ENCODE results near the gene KIAA1549. TPM values are rescaled to one million over a fixed set of nuclear protein-coding genes. Genes with fewer than 3 reads are reported as not detected.

The KIAA1549 gene
- total RNA-seq, 2 experiments from 2014 or later = not detected

DNA sequence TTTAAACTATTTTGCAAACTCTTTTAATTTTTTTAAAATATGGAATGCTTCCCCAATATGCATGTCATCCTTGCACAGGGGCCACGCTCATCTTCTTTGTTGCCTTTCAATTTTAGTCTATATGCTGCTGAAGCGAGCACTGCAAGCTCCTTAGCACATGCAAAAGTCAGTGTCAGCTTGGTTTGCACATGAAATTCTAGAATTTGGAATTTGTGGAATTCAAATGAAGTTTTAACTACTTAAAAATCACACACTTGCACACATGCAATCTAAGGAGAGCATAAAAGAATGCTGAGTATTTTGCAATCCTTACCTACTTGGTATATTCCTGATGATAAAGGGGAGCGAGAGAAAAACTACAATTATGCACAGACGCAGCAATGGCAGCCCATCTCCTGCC lies 104.9 kb downstream of the KIAA1549 start:
- H3K9me3 Mint-ChIP-seq = no peaks in the 10 kb centered on the region
- DNase-seq (no peak), ATAC-seq (ENCODE audit: poor library complexity) (no peak)
- CTCF ChIA-PET = interaction anchor here (4.8 kb wide), 1 partner anchor 10 kb away, joined by 22 read pairs; no protein-coding TSS in a partner anchor
- intact Hi-C loops (cut with DNase I, micrococcal nuclease) = no loop called here
- no peak for TF ChIP-seq CTCF (IDR thresholded peaks at IDR 0.05)
- H3K27me3 ChIP-seq (ENCODE audit: control insufficient read depth in 1 of 2, insufficient read depth in 2 of 2, low read length in 2 of 2) = no peaks in the 10 kb centered on the region
- no peak overlapping the region for H3K4me3 ChIP-seq (ENCODE audit: low read length)
- H3K27ac ChIP-seq (ENCODE audit: low read depth in 1 of 2, low read length in 2 of 2) = no peak overlapping the region
- H3K36me3 Mint-ChIP-seq (ENCODE audit: low read depth) = no peaks in the 10 kb centered on the region
- no peak overlapping the region for H3K27ac Mint-ChIP-seq
- H3K27me3 Mint-ChIP-seq = no peaks in the 10 kb centered on the region
- H3K4me1 Mint-ChIP-seq (ENCODE audit: low read depth) = peaks cover 15% of the 10 kb centered on the region
- no peaks in the 10 kb centered on the region for H3K9me3 ChIP-seq (ENCODE audit: control insufficient read depth in 1 of 2, insufficient read depth in 1 of 2, low read length in 2 of 2)
- no peak overlapping the region for H3K4me3 Mint-ChIP-seq
- no peaks in the 10 kb centered on the region for H3K36me3 ChIP-seq (ENCODE audit: insufficient read depth, low read length)
- peaks cover 6% of the 10 kb centered on the region for H3K4me1 ChIP-seq (ENCODE audit: insufficient read depth, low read length)
- POLR2A ChIA-PET = no interaction called here

- no peak overlapping the region for H3K4me3 Mint-ChIP-seq
These were observed 105.4 kb downstream of the KIAA1549 start for GRCh38 chr7:138875794-138876193.

DNA sequence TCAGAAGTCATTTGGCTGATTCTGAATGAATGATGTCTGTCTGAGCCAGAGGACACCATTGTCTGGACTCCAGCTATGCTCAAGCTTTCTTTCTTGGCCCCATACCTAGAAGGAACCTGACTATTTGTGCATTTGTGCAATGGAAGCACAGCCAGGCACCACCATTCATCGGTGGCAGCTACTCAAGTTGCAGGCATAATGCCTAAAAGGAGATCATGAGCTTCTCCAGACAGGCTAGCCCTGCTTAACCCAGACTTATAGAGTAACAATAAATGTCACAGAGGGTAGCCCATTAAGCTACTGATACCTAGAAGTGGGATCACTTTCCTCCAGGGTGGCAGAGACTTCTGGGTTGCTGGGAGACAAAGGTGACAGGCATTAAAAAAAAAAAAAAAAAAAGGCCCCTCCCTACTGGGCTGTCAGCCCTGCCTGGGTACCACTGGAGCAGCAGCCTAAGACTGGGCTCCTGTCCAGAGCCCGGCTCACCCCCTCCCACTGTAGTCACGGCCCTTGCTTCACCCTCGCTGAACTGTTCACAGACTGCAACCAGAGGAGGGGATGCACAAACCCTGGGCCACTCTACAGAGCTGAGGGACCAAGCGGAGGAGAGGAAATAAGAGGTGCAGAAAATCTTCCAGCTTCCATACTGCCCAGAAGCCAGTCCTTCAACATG lies 107.8 kb downstream of the KIAA1549 start:
- Mint-ChIP-seq H3K4me1 (ENCODE audit: low read depth) (peaks cover 15% of the 10 kb centered on the region), H3K27ac (no peak overlapping the region), H3K36me3 (ENCODE audit: low read depth) (no peaks in the 10 kb centered on the region), H3K4me3 (no peak overlapping the region), H3K27me3 (peaks cover 4% of the 10 kb centered on the region), H3K9me3 (no peaks in the 10 kb centered on the region)
- Histone ChIP-seq H3K4me1 (ENCODE audit: insufficient read depth, low read length) (peaks cover 6% of the 10 kb centered on the region), H3K36me3 (ENCODE audit: insufficient read depth, low read length) (no peaks in the 10 kb centered on the region), H3K27me3 (ENCODE audit: control insufficient read depth in 1 of 2, insufficient read depth in 2 of 2, low read length in 2 of 2) (no peaks in the 10 kb centered on the region), H3K27ac (ENCODE audit: low read depth in 1 of 2, low read length in 2 of 2) (no peak overlapping the region), H3K4me3 (ENCODE audit: low read length) (no peak overlapping the region), H3K9me3 (ENCODE audit: control insufficient read depth in 1 of 2, insufficient read depth in 1 of 2, low read length in 2 of 2) (no peaks in the 10 kb centered on the region)
- no peak for DNase-seq
- POLR2A ChIA-PET = interaction anchor here (1.3 to 1.5 kb wide), 2 partner anchors 30 to 121 kb away, joined by 3 to 4 read pairs; no protein-coding TSS in a partner anchor
- CTCF ChIA-PET = interaction anchor here (4.8 kb wide), 1 partner anchor 13 kb away, joined by 22 read pairs; no protein-coding TSS in a partner anchor
- intact Hi-C loops (cut with DNase I, micrococcal nuclease) = no loop called here
- ATAC-seq (ENCODE audit: poor library complexity) = no peak
- TF ChIP-seq CTCF (IDR thresholded peaks at IDR 0.05) = no peak

More at GRCh38 chr7:138875794-138876193, 105.4 kb downstream of the KIAA1549 start:
- Histone ChIP-seq H3K4me1 (ENCODE audit: insufficient read depth, low read length) (peaks cover 6% of the 10 kb centered on the region), H3K4me3 (ENCODE audit: low read length) (no peak overlapping the region), H3K27me3 (ENCODE audit: control insufficient read depth in 1 of 2, insufficient read depth in 2 of 2, low read length in 2 of 2) (no peaks in the 10 kb centered on the region), H3K36me3 (ENCODE audit: insufficient read depth, low read length) (no peaks in the 10 kb centered on the region), H3K9me3 (ENCODE audit: control insufficient read depth in 1 of 2, insufficient read depth in 1 of 2, low read length in 2 of 2) (no peaks in the 10 kb centered on the region), H3K27ac (ENCODE audit: low read depth in 1 of 2, low read length in 2 of 2) (no peak overlapping the region)
- peak overlapping the region; percentile 26 for H3K27ac Mint-ChIP-seq
- no peaks in the 10 kb centered on the region for H3K27me3 Mint-ChIP-seq
- TF ChIP-seq CTCF (IDR thresholded peaks at IDR 0.05) = no peak
- H3K36me3 Mint-ChIP-seq (ENCODE audit: low read depth) = no peaks in the 10 kb centered on the region
- no peaks in the 10 kb centered on the region for H3K9me3 Mint-ChIP-seq
- ChIA-PET CTCF (interaction anchor here (1.4 to 4.8 kb wide), 2 partner anchors 11 to 199 kb away, joined by 4 to 22 read pairs; no protein-coding TSS in a partner anchor), POLR2A (no interaction called here)
- peak; percentile 96 for ATAC-seq (ENCODE audit: poor library complexity)
- peak; percentile 19 to 83 (median 46) for DNase-seq
- H3K4me1 Mint-ChIP-seq (ENCODE audit: low read depth) = peaks cover 15% of the 10 kb centered on the region
- intact Hi-C loops (cut with DNase I, micrococcal nuclease) = loop anchor here in 1 of 2 experiments (2.0 kb wide), 1 partner anchor 123 kb away; no protein-coding TSS in a partner anchor

Measured in CD4-positive, alpha-beta T cell (primary cell).